ENCODE results near the gene THAP7. TPM values are rescaled to one million over a fixed set of nuclear protein-coding genes. Genes with fewer than 3 reads are reported as not detected.
A peak's percentile ranks its signal among the peaks of the same experiment; 100 is the strongest.

The THAP7 gene
- total and polyA plus RNA-seq, 9 of the 15 experiments (the other 6 are each of a cell fraction or from before 2014, with no cell fraction given), result 7.9 to 263 (median 84.1) TPM

DNA sequence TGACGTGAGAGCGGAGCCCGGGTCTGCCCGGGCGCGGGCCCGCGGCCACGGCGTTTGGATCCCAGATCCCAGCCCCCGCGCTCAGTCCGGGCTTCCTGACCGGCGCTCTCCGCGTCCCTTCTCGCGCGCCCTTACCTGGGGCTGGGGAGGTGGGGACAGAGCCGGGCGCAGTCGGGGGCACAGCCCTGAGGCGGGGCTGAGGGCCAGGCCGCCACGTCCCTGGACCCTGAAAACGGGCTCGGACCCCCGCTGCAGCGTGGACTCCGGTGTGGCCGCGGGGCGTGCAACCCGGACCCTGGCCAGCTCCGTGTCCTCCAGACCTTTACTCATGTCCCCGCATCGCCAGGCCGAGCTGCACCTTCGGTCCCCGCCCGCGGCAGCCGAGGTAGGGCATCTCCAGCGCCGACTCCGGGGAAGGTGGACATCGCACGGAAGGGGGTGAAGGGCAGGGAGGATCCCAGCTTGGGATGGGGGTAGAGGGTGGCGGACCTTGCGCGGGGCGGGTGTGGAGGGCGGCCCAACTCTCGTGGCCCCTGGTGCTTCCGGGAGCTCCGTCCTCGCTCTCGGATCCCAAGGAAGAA lies 44.7 kb downstream of the THAP7 start:
- FAIRE-seq (no peak), DNase-seq (ENCODE audit: extremely low read depth in 1 of 4, low spot score in 3 of 4) (no peak), ATAC-seq (no peak)
- Histone ChIP-seq H3K27me3 (ENCODE audit: control insufficient read depth in 2 of 2, insufficient read depth in 2 of 2, low read length in 2 of 2) (no peaks in the 10 kb centered on the region), H3K27ac (ENCODE audit: extremely low read depth, low read depth, low read length) (no peak overlapping the region), H3K9ac (ENCODE audit: insufficient read depth in 1 of 2, low read depth in 2 of 2, low read length in 2 of 2) (0 out of 4 replicates have a peak overlapping the region, but pooled peaks of 1 of the 2 experiments have one; percentile 17), H3K4me3 (no peak overlapping the region), H3K36me3 (ENCODE audit: control insufficient read depth, insufficient read depth, low read length) (peaks cover 23% of the 10 kb centered on the region), H3K79me2 (ENCODE audit: control insufficient read depth, insufficient read depth, low read length) (peaks cover 10% of the 10 kb centered on the region; the same call in 2 of the 3 replicates), H3K9me1 (ENCODE audit: control insufficient read depth, insufficient read depth, low read length) (no peaks in the 10 kb centered on the region), H3K9me3 (replicated peaks; ENCODE audit: control insufficient read depth, insufficient read depth, low read depth, low read length) (no peaks in the 10 kb centered on the region), H3K4me1 (replicated peaks in 1 of 2; ENCODE audit: control insufficient read depth in 2 of 2, insufficient read depth in 2 of 2, low read length in 2 of 2) (peaks cover 0 to 25% of the 10 kb centered on the region in 2 experiments; a peak in 2 of 5 replicates), H3K4me2 (ENCODE audit: insufficient read depth, low read length) (no peak overlapping the region), H4K20me1 (replicated peaks; ENCODE audit: control insufficient read depth, insufficient read depth, low read length) (peaks cover 37% of the 10 kb centered on the region), H2AFZ (ENCODE audit: low read depth, low read length) (no peak overlapping the region)
- intact Hi-C loops (cut with micrococcal nuclease), result no loop called here
- POLR2A ChIA-PET, result interaction anchor here (0.8 to 64.4 kb wide), 9 partner anchors 10 to 101 kb away, joined by 3 to 1556 read pairs (median 5); partner anchors contain the start of genes AIFM3, CRKL, LZTR1 and THAP7
- in situ Hi-C loops (cut with MboI), result loop anchor here (25.0 kb wide), 1 partner anchor 180 kb away; no protein-coding TSS in a partner anchor
- WGBS (ENCODE audit: insufficient coverage, low coverage, missing lambda C conversion rate), result 93% methylated on average over 59 of the region's 59 CpGs
- CTCF ChIA-PET (ENCODE audit: low intra/inter-chr PET ratio), result no interaction called here
- BruUV-seq (replicated peaks), result no TSS peak
- TF ChIP-seq ZNF75A (CRISPR knock-in tag; IDR thresholded peaks at IDR 0.05) (no peak), NR2C2 (CRISPR knock-in tag; IDR thresholded peaks at IDR 0.05) (no peak), NR2C2 (tag; IDR thresholded peaks at IDR 0.05) (no peak), HDAC2 (IDR thresholded peaks at IDR 0.05) (no peak), ASH1L (IDR thresholded peaks at IDR 0.05; ENCODE audit: borderline replicate concordance, low read depth, partially characterized antibody) (no peak), SRSF7 (optimal IDR thresholded peaks at IDR 0.05; ENCODE audit: low read depth, low read length) (peak; percentile 91), CBX3 (IDR thresholded peaks at IDR 0.05; ENCODE audit: borderline replicate concordance in 1 of 2, low read length in 2 of 2) (no peak), CBFA2T3 (IDR thresholded peaks at IDR 0.05) (no peak), FOXM1 (IDR thresholded peaks at IDR 0.05; ENCODE audit: low read depth) (no peak), FOXM1 (CRISPR knock-in tag; IDR thresholded peaks at IDR 0.05; ENCODE audit: low read depth) (no peak), HDAC3 (IDR thresholded peaks at IDR 0.05; ENCODE audit: borderline replicate concordance, partially characterized antibody) (no peak), GABPB2 (CRISPR knock-in tag; conservative IDR thresholded peaks at IDR 0.05) (no peak), SMC3 (conservative IDR thresholded peaks at IDR 0.05; ENCODE audit: insufficient read depth, low read depth, low read length) (no peak), ZKSCAN8 (CRISPR knock-in tag; IDR thresholded peaks at IDR 0.05) (no peak), CTBP1 (IDR thresholded peaks at IDR 0.05; ENCODE audit: borderline replicate concordance) (no peak), IRF2 (CRISPR knock-in tag; IDR thresholded peaks at IDR 0.05) (peak; percentile 84; the same call in 1 of the 2 replicates), GTF2E2 (tag; IDR thresholded peaks at IDR 0.05) (no peak), TOE1 (IDR thresholded peaks at IDR 0.05; ENCODE audit: borderline replicate concordance) (no peak), TOE1 (CRISPR knock-in tag; IDR thresholded peaks at IDR 0.05; ENCODE audit: borderline replicate concordance, low read depth) (no peak), MAFK (IDR thresholded peaks at IDR 0.05; ENCODE audit: low read length) (no peak), MAFG (tag; conservative IDR thresholded peaks at IDR 0.05) (no peak), NR4A1 (CRISPR knock-in tag; IDR thresholded peaks at IDR 0.05) (no peak), NR4A1 (tag; IDR thresholded peaks at IDR 0.05) (no peak)
- TF ChIP-seq, protein P1, sequence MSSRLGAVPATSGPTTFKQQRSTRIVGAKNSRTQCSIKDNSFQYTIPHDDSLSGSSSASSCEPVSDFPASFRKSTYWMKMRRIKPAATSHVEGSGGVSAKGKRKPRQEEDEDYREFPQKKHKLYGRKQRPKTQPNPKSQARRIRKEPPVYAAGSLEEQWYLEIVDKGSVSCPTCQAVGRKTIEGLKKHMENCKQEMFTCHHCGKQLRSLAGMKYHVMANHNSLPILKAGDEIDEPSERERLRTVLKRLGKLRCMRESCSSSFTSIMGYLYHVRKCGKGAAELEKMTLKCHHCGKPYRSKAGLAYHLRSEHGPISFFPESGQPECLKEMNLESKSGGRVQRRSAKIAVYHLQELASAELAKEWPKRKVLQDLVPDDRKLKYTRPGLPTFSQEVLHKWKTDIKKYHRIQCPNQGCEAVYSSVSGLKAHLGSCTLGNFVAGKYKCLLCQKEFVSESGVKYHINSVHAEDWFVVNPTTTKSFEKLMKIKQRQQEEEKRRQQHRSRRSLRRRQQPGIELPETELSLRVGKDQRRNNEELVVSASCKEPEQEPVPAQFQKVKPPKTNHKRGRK (tag; IDR thresholded peaks at IDR 0.05), result no peak
